ENCODE measurements around the gene FCMR.

The FCMR gene

GRCh38 chr1:206898089-206898914 is 23.4 kb downstream of the FCMR start:
- ATAC-seq: no peak

DNA sequence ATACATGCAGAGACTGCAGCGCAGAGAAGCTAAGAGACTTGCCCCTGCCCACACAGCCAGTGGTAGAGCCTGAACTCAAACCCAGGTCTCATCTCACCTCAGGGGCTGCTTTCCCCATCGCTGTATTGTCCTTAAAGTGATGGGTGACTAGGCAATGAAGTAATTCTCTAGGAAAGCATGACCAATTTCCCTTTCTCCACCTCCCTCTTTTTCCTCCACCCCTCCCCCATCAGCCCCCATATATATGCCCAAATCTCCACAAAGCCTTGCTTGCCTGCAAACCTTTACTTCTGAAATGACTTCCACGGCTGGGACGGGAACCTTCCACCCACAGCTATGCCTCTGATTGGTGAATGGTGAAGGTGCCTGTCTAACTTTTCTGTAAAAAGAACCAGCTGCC is 24.6 kb downstream of the FCMR start, which contains the start of gene IL24:
TSS of gene IL24 (plus strand) at position 269 of the 400 bp plus-strand sequence. CDS start 390 bp downstream, outside the sequence.
- ATAC-seq: peak; percentile 55 to 71

DNA sequence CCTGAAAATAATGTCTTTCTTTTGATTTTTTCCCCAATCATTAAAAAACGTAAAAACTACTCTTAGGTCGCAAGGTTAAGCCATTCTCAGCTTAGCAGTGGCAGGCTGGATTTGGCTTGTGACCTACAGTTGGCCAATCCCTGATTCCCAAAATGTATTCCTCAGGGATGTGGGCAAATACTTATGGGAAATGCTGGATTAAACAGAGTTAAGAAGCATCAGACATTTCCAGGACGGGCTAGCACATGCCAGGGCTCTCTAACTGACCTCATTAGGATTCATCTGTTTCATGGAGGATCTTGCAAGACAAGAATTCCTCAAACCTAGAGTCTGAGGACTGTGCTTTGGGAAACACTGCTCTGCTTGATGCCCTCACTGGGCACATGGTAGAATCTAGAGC is 25.5 kb downstream of the FCMR start:
- ATAC-seq: no peak

- ATAC-seq: no peak
Observed at GRCh38 chr1:206895837-206896242, 25.9 kb downstream of the FCMR start.

DNA sequence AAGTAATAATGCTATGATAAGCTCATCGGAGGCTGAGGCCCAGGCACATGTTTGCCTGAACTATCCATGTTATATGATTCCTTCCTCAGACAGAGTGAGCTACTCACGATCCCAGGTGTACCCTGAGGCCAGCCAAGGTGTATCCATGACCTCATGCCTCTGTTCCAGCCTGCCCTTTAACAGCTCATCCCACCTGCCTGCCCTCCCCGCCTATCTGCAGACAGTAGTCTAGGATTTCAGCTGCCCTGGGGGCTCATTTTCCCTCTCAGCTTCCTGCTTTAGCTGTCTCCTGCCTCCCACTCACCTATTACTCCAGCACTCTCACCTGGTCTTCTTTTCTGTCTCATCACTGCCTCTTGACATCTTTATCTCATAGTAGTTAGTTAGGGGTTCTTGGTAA is 26.4 kb downstream of the FCMR start:
- no peak for ATAC-seq

DNA sequence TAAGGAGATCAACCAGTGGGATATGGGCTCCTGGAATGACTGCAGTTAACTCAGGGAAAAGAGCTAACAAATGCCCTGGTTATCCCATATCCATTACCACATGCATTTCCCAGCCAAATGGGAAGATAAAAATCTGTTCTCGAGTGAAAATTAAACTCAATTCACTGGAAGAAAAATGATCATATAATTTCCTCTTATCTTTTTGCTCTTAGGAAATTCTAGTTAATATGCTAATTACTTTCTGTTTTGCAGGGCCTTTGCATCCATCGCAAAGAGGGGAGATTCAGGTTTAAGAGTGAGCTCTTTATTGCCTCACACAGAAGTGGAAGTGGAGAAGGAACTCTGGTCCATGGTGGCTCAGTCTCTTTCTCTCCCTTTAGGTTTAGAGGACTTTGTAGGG is 28.4 kb downstream of the FCMR start:
- ATAC-seq: no peak

DNA sequence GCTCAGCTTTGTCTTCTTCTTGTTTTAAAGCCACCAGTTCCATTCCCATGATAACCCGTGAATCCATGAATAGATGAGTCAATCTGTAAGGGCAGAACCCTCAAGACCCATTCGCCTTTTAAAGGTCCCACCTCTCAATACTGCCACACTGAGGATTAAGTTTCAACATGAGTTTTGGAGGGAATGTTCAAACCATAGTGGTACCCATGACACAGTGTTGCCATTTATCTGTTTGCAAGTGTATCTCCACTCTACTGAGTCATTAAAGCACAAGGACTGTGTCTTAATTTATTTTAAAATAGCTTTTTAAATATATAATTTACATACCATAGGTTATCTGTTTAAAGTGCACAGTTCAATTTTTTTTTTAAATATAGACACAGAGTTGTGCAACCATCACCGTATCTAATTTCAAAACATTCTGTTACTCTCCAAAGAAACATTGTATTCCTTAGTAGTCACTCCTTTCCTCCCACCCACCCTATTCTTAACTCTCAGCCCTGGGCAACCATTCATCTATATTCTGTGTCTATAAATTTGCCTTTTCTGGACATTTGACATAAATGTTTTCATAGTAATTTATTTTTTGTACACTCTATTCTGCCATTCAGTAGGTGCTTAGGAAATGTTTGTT is 29.3 kb downstream of the FCMR start:
- no peak for ATAC-seq

DNA sequence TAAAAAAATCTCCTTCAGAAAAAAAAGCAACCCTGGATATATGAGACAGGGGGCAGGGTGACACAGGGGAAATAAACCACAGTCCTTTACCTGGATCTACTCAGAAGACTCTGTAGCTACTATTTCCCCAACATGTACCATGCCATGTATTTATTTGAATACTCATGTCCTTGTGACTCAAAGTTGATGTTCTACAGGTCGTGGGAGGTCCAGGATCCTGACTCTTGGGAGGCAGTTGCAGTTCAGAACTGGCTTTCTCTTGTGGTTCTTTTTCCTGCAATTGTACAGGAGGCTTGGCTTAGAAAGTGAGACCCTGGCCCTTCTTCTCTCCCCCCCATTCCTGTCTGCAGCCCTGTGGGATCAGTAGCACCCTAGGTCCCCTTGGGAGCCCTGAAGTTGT is 30.3 kb downstream of the FCMR start:
- ATAC-seq: no peak

DNA sequence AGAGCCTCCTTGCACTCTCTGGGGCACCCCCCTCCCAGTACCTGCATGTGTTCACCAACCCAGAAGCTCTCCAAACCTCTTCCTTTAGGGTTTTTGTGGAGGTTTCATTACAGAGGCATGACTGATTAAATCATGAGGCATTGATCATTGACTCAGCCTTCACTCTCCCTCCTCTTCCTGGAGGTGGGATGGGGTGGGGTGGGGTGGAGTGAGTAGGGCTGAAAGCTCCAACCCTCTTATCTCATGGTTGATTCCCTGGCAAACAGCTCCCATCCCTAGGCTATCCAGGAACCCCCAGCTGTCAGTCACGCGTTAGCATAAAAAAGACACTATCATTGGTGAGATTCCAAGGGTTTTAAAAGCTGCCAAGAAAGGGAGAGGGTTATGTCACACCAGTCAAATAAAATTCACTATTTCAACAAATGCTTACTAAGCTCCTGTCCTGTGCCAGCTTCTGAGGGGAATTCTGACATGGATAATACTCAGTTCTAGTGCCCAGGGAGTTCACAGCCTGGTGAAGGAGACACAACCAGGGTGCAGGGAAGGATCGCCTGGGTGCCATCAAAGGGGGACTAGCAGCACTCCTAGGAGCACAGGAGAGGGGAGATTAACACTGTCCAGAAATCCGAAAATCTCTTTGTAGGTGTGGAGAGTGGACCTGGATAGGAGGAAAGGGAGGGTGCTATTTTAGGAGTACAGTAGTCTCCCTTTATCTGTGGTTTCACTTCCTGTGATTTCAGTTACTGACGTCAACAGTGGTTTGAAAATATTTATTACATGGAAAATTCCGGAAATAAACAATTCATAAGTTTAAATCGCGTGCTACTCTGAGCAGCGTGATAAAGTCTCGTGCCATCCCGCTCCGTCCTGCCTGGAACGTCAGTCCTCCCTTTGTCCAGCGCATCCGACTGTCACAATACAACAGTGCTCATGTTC is 31.3 kb downstream of the FCMR start:
- peak in 1 of 2 donors; percentile 41 for ATAC-seq

- ATAC-seq: no peak
Observed at GRCh38 chr1:206887701-206888100, 34.0 kb downstream of the FCMR start.

DNA sequence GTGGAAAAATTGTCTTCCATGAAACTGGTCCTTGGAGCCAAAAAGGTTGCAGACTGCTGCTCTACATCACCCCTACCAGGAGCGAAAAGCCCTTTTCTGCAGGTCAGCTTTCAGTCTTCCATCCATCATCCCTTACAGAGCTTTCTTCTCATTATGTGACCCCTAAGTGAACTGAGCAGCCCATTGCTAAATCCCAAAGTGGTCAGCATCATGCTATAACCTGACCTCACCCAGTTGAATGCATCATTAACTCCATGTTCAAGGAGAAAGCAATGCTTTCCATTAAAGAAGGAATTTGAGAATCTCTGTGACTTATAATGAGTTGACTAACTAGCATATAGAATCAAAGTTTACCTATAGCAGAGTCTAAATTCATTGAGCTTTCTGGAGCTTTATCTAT is 34.9 kb downstream of the FCMR start:
- no peak for ATAC-seq

- ATAC-seq: no peak
Observed at GRCh38 chr1:206885341-206886060, 36.2 kb downstream of the FCMR start.

GRCh38 chr1:206883876-206884275 is 37.9 kb downstream of the FCMR start:
- ATAC-seq: no peak

- ATAC-seq: no peak
Observed at GRCh38 chr1:206883160-206883559, 38.6 kb downstream of the FCMR start.

GRCh38 chr1:206882555-206882954 is 39.2 kb downstream of the FCMR start:
- ATAC-seq: no peak

DNA sequence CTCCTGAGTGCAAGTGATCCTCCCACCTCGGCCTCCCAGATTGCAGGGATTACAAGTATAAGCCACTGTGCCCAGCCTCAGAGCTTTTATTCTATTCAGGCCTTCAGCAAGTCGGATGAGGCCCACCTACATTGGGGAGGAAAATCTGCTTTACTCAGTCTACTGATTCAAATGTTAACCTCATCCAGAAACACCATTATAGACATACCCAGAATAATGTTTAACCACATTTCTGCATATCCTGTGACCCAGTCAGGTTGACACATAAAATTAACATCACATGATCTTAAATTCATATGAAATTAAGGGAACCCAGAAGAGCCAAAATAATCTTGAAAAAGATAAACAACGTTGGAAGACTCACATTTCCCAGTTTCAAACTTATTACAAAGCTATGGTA is 41.4 kb downstream of the FCMR start:
- ATAC-seq: peak; percentile 58 to 89

- no peak for ATAC-seq
Observed at GRCh38 chr1:206878456-206878855, 43.3 kb downstream of the FCMR start.

DNA sequence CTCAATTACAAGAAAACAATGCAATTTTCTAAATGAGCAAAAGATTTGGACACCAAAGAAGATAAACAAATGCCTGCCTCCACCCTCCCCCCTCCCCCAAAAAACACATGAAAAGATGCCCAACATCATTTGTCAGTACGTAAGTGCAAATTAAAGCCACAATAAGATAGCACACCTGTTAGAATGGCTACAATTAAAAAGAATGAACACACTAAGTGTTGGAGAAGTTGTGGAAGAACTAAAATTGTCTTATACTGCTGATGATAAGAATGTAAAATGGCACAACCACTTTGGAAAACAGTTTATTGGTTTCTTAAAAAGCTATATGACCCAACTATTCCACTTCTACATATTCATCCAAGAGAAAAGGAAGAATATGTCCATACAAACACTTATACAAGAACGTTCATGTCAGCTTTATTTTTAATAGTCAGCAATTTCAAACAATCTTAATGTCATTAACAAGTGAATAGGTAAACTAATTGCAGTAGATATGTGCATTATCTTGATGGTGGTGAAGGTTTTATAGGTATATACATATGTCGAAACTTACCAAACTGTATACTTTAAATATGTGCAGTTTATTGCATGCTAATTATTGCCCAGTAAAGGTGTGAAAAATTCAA is 45.9 kb downstream of the FCMR start:
- ATAC-seq: no peak

- no peak for ATAC-seq
Observed at GRCh38 chr1:206873603-206874188, 48.0 kb downstream of the FCMR start.

DNA sequence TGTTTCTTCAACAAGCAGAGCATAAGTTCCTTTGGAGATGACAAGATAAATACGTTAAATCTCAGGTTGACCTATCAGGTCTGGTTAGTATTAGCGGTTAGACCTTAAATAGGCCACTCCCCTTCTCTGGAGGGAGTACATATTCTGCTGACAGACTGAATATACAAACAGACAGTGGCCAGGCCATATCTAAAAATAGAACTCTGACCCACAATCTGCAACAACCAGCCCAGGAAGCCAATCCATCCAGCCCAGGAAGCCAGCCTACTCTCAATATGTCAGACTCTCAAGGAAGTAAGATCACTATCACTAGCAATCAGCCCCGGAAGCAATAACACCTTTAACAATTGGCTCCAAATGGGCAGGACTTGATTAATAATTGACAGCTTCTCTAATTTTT is 49.6 kb downstream of the FCMR start:
- no peak for ATAC-seq

DNA sequence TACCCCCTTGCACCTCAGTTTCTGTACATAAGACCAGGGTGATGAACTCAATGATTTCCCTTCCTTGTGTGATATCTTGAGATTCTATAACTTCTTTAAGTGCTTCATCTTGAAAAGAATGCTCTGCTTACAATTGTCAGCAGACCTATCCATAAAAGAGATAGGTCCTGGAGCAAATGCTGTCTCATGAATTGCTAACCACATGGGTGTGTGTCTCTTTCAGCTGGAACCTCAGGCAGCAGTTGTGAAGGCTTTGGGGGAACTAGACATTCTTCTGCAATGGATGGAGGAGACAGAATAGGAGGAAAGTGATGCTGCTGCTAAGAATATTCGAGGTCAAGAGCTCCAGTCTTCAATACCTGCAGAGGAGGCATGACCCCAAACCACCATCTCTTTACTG is 53.5 kb downstream of the FCMR start:
- no peak for ATAC-seq

- no peak for ATAC-seq
Observed at GRCh38 chr1:206867716-206868115, 54.0 kb downstream of the FCMR start.
